Small intestine (tissue), 7 donors: ENCODE measurements around the gene CYSTM1. TPM values are rescaled to one million over a fixed set of nuclear protein-coding genes. Genes with fewer than 3 reads are reported as not detected.

Experiments
- DNase-seq, 2 donors: peaks; one replicate each; pipeline versions ENCODE4 v3.0.0 to v3.0.0-alpha.2; 2013
- FAIRE-seq: peaks from 2 replicates; lab custom pipeline; 2012; peaks lifted over from hg19 to GRCh38; lab: Jason Lieb, UNC
- H3K27ac ChIP-seq, 3 donors: one replicate each; pipeline ENCODE4 v1.5.1; 2013; ENCODE audit warnings: low read length in 2 of 3, mild to moderate bottlenecking in 2 of 3, control low read depth in 1 of 3, inconsistent platforms in 1 of 3, low read depth in 1 of 3, moderate library complexity in 1 of 3
- H3K27me3 ChIP-seq, 3 donors: one replicate each; pipeline ENCODE4 v1.6.1; 2013; ENCODE audit warnings: low read length in 3 of 3, inconsistent platforms in 1 of 3; ENCODE audit not compliant: control insufficient read depth in 3 of 3, insufficient read depth in 3 of 3
- H3K36me3 ChIP-seq, 3 donors: one replicate each; pipeline ENCODE4 v1.6.1; 2013; ENCODE audit warnings: low read length in 3 of 3, inconsistent platforms in 1 of 3, low read depth in 1 of 3, mild to moderate bottlenecking in 1 of 3, moderate library complexity in 1 of 3; ENCODE audit not compliant: control insufficient read depth in 3 of 3, insufficient read depth in 2 of 3
- H3K4me1 ChIP-seq, 3 donors: one replicate each; pipeline ENCODE4 v1.6.1; 2013; ENCODE audit warnings: low read length in 2 of 3, inconsistent platforms in 1 of 3, low read depth in 1 of 3, mild to moderate bottlenecking in 1 of 3, moderate library complexity in 1 of 3; ENCODE audit not compliant: control insufficient read depth in 3 of 3, insufficient read depth in 2 of 3
- H3K4me3 ChIP-seq, 3 donors: one replicate each; pipeline ENCODE4 v1.5.1; 2013; ENCODE audit warnings: low read length in 3 of 3, control low read depth in 1 of 3, inconsistent platforms in 1 of 3, low read depth in 1 of 3, mild to moderate bottlenecking in 1 of 3, moderate library complexity in 1 of 3
- H3K9me3 ChIP-seq, 2 donors: one replicate each; pipeline ENCODE4 v1.6.1; 2013; ENCODE audit warnings: low read depth in 1 of 2, low read length in 1 of 2; ENCODE audit not compliant: control insufficient read depth in 2 of 2, insufficient read depth in 1 of 2
- WGBS, 3 donors: extraction: QIAGEN DNeasy Blood & Tissue Kit; methylation state at CpG; one replicate each; pipeline ENCODE4 v1.1.7; 2013; 5-methylcytosine and 5-hydroxymethylcytosine counted together
- polyA plus RNA-seq, 4 donors: library from polyadenylated mRNA; stranded (reverse) in 3 of 4; unstranded in 1 of 4; fragments of 200-250 nt in 3 of 4; fragments of 120-200 nt in 1 of 4; gene quantifications; one replicate each; pipeline versions ENCODE4 v1.2.1 to v1.2.3, GENCODE V29; 2013
- donor health status: healthy with polysubstance abuse.
- donor health status: control.
- donor health status: control.
- donor health status: Bipolar disorder and iron deficiency.
- donor health status: healthy.

The CYSTM1 gene
- polyA plus RNA-seq, 4 donors, result 94.4 to 884 (median 546) TPM

- 41 to 52% (median 52%) methylated on average over 11 of the region's 11 CpGs for WGBS, 3 donors
- Histone ChIP-seq H3K27ac (peak overlapping the region; percentile 89 to 91 (median 89)), H3K36me3 (peaks cover 0 to 40% (median under 1%) of the 10 kb centered on the region in 3 donors), H3K27me3 (no peaks in the 10 kb centered on the region), H3K4me1 (peaks cover 8 to 66% (median 15%) of the 10 kb centered on the region in 3 donors), H3K4me3 (no peak overlapping the region), H3K9me3 (no peaks in the 10 kb centered on the region)
- DNase-seq, result peak; percentile 50 to 70
- no peak for FAIRE-seq
These were observed 65.1 kb downstream of the CYSTM1 start for GRCh38 chr5:140239939-140240700.

GRCh38 chr5:140240987-140241706 lies 66.2 kb downstream of the CYSTM1 start:
- H3K9me3 ChIP-seq, result no peaks in the 10 kb centered on the region
- H3K4me3 ChIP-seq, result peak overlapping the region in 1 of 3 donors; percentile 4
- DNase-seq (peak; percentile 92 to 93), FAIRE-seq (no peak)
- H3K27me3 ChIP-seq, result no peaks in the 10 kb centered on the region
- 11 to 38% (median 23%) methylated on average over 9 of the region's 9 CpGs for WGBS, 3 donors
- peaks cover 0 to 50% (median 6%) of the 10 kb centered on the region in 3 donors for H3K36me3 ChIP-seq
- peaks cover 8 to 61% (median 12%) of the 10 kb centered on the region in 3 donors for H3K4me1 ChIP-seq
- peak overlapping the region; percentile 89 to 91 (median 89) for H3K27ac ChIP-seq

GRCh38 chr5:140242099-140242498 lies 67.1 kb downstream of the CYSTM1 start:
- 51 to 79% (median 64%) methylated on average over 5 of the region's 5 CpGs for WGBS, 3 donors
- Histone ChIP-seq H3K9me3 (no peaks in the 10 kb centered on the region), H3K27ac (peak overlapping the region; percentile 89 to 91 (median 89)), H3K27me3 (no peaks in the 10 kb centered on the region), H3K36me3 (peaks cover 0 to 55% (median 6%) of the 10 kb centered on the region in 3 donors), H3K4me1 (peaks cover 6 to 51% (median 12%) of the 10 kb centered on the region in 3 donors), H3K4me3 (no peak overlapping the region)
- no peak for DNase-seq
- no peak for FAIRE-seq

- no peaks in the 10 kb centered on the region for H3K9me3 ChIP-seq
- no peaks in the 10 kb centered on the region for H3K27me3 ChIP-seq
- H3K27ac ChIP-seq, result peak overlapping the region in 1 of 3 donors; percentile 89
- FAIRE-seq (no peak), DNase-seq (no peak)
- WGBS, 3 donors, result 41 to 79% (median 60%) methylated on average over 4 of the region's 4 CpGs
- no peak overlapping the region for H3K4me3 ChIP-seq
- H3K36me3 ChIP-seq, result peaks cover 0 to 59% (median 6%) of the 10 kb centered on the region in 3 donors
- H3K4me1 ChIP-seq, result peaks cover 6 to 47% (median 8%) of the 10 kb centered on the region in 3 donors
These were observed 68.0 kb downstream of the CYSTM1 start for GRCh38 chr5:140242890-140243585.

- Histone ChIP-seq H3K27me3 (no peaks in the 10 kb centered on the region), H3K9me3 (no peaks in the 10 kb centered on the region), H3K4me3 (no peak overlapping the region), H3K4me1 (peaks cover 6 to 47% (median 8%) of the 10 kb centered on the region in 3 donors), H3K36me3 (peaks cover 0 to 60% (median 11%) of the 10 kb centered on the region in 3 donors), H3K27ac (peak overlapping the region in 1 of 3 donors; percentile 89)
- DNase-seq, result no peak
- WGBS, 3 donors, result 26 to 61% (median 39%) methylated on average over 4 of the region's 4 CpGs
- FAIRE-seq, result no peak
These were observed 68.8 kb downstream of the CYSTM1 start for GRCh38 chr5:140243706-140244250.

GRCh38 chr5:140244525-140245025 lies 69.6 kb downstream of the CYSTM1 start:
- FAIRE-seq (no peak), DNase-seq (peak; percentile 86 to 95)
- Histone ChIP-seq H3K27ac (no peak overlapping the region), H3K9me3 (no peaks in the 10 kb centered on the region), H3K4me3 (no peak overlapping the region), H3K27me3 (no peaks in the 10 kb centered on the region), H3K4me1 (peaks cover 6 to 47% (median 8%) of the 10 kb centered on the region in 3 donors), H3K36me3 (peaks cover 3 to 57% (median 11%) of the 10 kb centered on the region in 3 donors)
- 11 to 14% (median 13%) methylated on average over 14 of the region's 14 CpGs for WGBS, 3 donors

- peaks cover 4 to 46% (median 8%) of the 10 kb centered on the region in 3 donors for H3K4me1 ChIP-seq
- no peak overlapping the region for H3K27ac ChIP-seq
These were observed 70.4 kb downstream of the CYSTM1 start for GRCh38 chr5:140245341-140245740.

More at GRCh38 chr5:140245341-140245740, 70.4 kb downstream of the CYSTM1 start:
- Histone ChIP-seq H3K36me3 (peaks cover 3 to 64% (median 11%) of the 10 kb centered on the region in 3 donors), H3K9me3 (no peaks in the 10 kb centered on the region), H3K4me3 (no peak overlapping the region), H3K27me3 (no peaks in the 10 kb centered on the region)
- 67 to 83% (median 78%) methylated on average over 4 to 5 of the region's 5 CpGs for WGBS, 3 donors
- FAIRE-seq (no peak), DNase-seq (no peak)
